Adrenal gland (tissue), 12 donors: Measurements from ENCODE around the gene EYS. TPM values are rescaled to one million over a fixed set of nuclear protein-coding genes. Genes with fewer than 3 reads are reported as not detected.

ENCODE experiments used
- DNase-seq, 7 donors: peaks; one replicate each; pipeline ENCODE4 v3.0.0-alpha.2; 2019 to 2020
- H3K27ac ChIP-seq, 5 donors: fragments of 200-600 bp; sonication (generic) in 4 of 5; 1 replicate in 3 of 5; 2 replicates in 2 of 5; pipeline versions ENCODE4 v1.5.1 to v1.8.0; 2016 to 2020; ENCODE audit warnings: mild to moderate bottlenecking in 1 of 5
- H3K27me3 ChIP-seq: fragments of 200-600 bp; 2 replicates; pipeline ENCODE4 v1.8.0; 2021
- H3K36me3 ChIP-seq, 2 donors: fragments of 200-600 bp; replicated peaks in 1 of 2; 1 replicate in 1 of 2; 2 replicates in 1 of 2; pipeline versions ENCODE4 v1.5.1 to v1.8.0; 2018 to 2022
- H3K4me1 ChIP-seq, 2 donors: fragments of 200-600 bp; replicated peaks in 1 of 2; 1 replicate in 1 of 2; 2 replicates in 1 of 2; pipeline versions ENCODE4 v1.5.1 to v1.8.0; 2018 to 2021
- H3K4me3 ChIP-seq, 4 donors: fragments of 200-600 bp; sonication (generic) in 3 of 4; one replicate each; pipeline ENCODE4 v1.5.1; 2016 to 2018
- H3K9me3 ChIP-seq, 3 donors: fragments of 200-600 bp; sonication (generic) in 1 of 3; replicated peaks in 1 of 3; 1 replicate in 2 of 3; 2 replicates in 1 of 3; pipeline versions ENCODE4 v1.5.1 to v1.8.0; 2016 to 2021
- POLR2A ChIP-seq, 2 donors: fragments of 450-650 bp; IDR thresholded peaks; one replicate each; pipeline ENCODE4 v1.6.1; 2017; ENCODE audit warnings: antibody characterized with exemption in 2 of 2, mild to moderate bottlenecking in 2 of 2, moderate library complexity in 1 of 2
- WGBS, 4 donors: extraction: QIAGEN DNeasy Blood & Tissue Kit in 2 of 4; methylation state at CpG; one replicate each; pipeline versions ENCODE4 v1.1.5 to v1.1.7; 2013 to 2017; 5-methylcytosine and 5-hydroxymethylcytosine counted together
- intact Hi-C, 2 donors: fragments of 100-400 bp; cut with DNase I; formaldehyde crosslinking; loops; one replicate each; pipeline versions ENCODE4 v1.14.1 to v1.15.0; 2022 to 2023
- polyA plus RNA-seq, 3 donors: library from polyadenylated mRNA; stranded (reverse); fragments of 200-250 nt in 2 of 3; fragments of 350-450 nt in 1 of 3; fragmentation: Illumina TruSeq in 1 of 3; extraction: RNeasy Lipid Tissue Mini Kit (QIAGEN cat#74804) in 1 of 3; gene quantifications; one replicate each; pipeline ENCODE4 v1.2.3, GENCODE V29; 2013 to 2014
- total RNA-seq, 9 donors: library from RNA; depleted of rRNA in 4 of 9; stranded (reverse); fragments of >200 nt in 4 of 9; fragments of 120-200 nt in 1 of 9; fragmentation: NEBNext Ultra II Directional in 1 of 9; extraction: Animal tissue kit (Norgen Biotek cat#: 25700) in 1 of 9; gene quantifications; one replicate each; pipeline versions ENCODE4 v1.1.0 to v1.2.4, GENCODE V29; 2013 to 2023
- TF ChIP-seq, protein P1 (sequence below), 6 experiments: fragments of 450-650 bp in 4 of 6; fragments of 200-600 bp in 2 of 6; sonication (generic) in 1 of 6; IDR thresholded peaks; 1 replicate in 5 of 6; 2 replicates in 1 of 6; pipeline versions ENCODE4 v1.5.1 to v1.8.0; 2016 to 2021; ENCODE audit warnings: antibody characterized with exemption in 6 of 6, mild to moderate bottlenecking in 2 of 6, moderate library complexity in 1 of 6
- donor health status: healthy with polysubstance abuse.
- donor health status: Bipolar disorder and iron deficiency.
- donor health status: DM: yes; HTN: yes; CAD: no.
- donor health status: DM: no; HTN: no; CAD: no.
- donor health status: DM: no; HTN: no; CAD: no.
- donor health status: DM: yes; HTN: yes; CAD: no.

Gene EYS
- total and polyA plus RNA-seq, 12 donors = 0.03 to 3.1 (median 0.18) TPM; not detected in 7

DNA sequence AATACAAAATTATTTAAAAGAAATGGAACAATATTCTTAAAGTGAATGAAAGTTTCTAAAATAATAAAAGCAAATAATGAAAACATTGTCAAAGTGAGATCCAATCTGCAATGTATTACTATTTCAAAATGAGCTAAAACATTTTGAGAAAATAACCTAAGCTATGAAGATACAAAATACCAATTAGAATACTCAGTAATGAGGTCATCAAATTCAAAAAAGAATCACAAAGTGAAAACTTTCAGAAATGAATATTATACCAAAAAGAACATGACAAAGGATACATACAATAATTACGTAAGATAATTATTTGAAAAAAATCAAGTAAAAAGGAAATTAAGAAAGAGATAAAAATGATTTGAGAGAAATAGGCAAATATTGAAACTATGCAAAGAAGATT lies 634.5 kb downstream of the EYS start:
- no peak for DNase-seq
- no peaks in the 10 kb centered on the region for H3K4me1 ChIP-seq
- intact Hi-C loops = no loop called here
- 77 to 90% (median 87%) methylated on average over 1 of the region's 1 CpG for WGBS, 4 donors
- no peaks in the 10 kb centered on the region for H3K36me3 ChIP-seq
- no peaks in the 10 kb centered on the region for H3K27me3 ChIP-seq
- no peaks in the 10 kb centered on the region for H3K9me3 ChIP-seq
- no peak overlapping the region for H3K4me3 ChIP-seq
- H3K27ac ChIP-seq = no peak overlapping the region
- no peak for TF ChIP-seq POLR2A (IDR thresholded peaks at IDR 0.05)
- TF ChIP-seq, protein P1, sequence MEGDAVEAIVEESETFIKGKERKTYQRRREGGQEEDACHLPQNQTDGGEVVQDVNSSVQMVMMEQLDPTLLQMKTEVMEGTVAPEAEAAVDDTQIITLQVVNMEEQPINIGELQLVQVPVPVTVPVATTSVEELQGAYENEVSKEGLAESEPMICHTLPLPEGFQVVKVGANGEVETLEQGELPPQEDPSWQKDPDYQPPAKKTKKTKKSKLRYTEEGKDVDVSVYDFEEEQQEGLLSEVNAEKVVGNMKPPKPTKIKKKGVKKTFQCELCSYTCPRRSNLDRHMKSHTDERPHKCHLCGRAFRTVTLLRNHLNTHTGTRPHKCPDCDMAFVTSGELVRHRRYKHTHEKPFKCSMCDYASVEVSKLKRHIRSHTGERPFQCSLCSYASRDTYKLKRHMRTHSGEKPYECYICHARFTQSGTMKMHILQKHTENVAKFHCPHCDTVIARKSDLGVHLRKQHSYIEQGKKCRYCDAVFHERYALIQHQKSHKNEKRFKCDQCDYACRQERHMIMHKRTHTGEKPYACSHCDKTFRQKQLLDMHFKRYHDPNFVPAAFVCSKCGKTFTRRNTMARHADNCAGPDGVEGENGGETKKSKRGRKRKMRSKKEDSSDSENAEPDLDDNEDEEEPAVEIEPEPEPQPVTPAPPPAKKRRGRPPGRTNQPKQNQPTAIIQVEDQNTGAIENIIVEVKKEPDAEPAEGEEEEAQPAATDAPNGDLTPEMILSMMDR (IDR thresholded peaks at IDR 0.05) = no peak

DNA sequence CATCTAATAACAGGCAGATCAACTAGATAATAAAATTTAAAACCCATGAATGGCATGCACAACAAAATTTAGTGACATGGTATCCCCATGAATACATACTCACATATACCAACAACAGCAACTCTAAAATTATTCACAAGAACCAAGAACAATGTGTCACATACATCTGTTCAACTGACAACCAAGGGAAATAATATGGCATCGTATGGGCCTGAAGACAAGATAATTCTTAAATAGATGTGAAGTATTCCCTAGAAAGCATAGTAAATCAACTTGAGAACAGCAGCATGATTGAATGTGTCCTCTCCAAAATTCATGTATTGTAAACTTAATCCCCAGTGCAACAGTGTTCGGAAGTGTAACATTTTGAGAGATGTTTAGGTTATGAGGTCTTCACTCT lies 635.5 kb downstream of the EYS start:
- no peak for DNase-seq
- intact Hi-C loops = no loop called here
- Histone ChIP-seq H3K27me3 (no peaks in the 10 kb centered on the region), H3K4me3 (no peak overlapping the region), H3K27ac (no peak overlapping the region), H3K4me1 (no peaks in the 10 kb centered on the region), H3K9me3 (no peaks in the 10 kb centered on the region), H3K36me3 (no peaks in the 10 kb centered on the region)
- WGBS, 4 donors = 79 to 84% (median 81%) methylated on average over 2 of the region's 2 CpGs
- TF ChIP-seq POLR2A (IDR thresholded peaks at IDR 0.05) = no peak
- TF ChIP-seq, protein P1 (IDR thresholded peaks at IDR 0.05) = no peak

DNA sequence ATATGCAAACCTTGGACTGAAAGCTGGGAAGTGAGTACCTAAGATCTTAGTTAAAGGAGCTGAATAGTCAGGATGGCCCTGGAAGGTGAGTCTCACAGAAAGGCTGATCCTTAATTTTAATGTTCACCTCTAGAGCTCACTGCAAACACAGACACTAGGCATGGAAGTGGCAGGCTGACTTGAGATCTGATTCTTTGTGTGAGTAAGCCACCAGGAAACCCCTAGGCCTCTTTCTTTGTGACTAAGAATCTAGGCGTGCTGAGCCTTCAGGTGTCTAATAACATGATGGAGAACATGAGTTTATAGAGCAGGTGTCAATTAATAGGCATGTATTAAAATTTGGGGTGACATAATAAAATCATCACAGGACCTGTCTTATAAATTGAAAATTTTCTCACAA lies 642.2 kb downstream of the EYS start:
- no peaks in the 10 kb centered on the region for H3K4me1 ChIP-seq
- H3K4me3 ChIP-seq = no peak overlapping the region
- no peaks in the 10 kb centered on the region for H3K27me3 ChIP-seq
- intact Hi-C loops = no loop called here
- DNase-seq = no peak
- no peaks in the 10 kb centered on the region for H3K36me3 ChIP-seq
- no peak for TF ChIP-seq POLR2A (IDR thresholded peaks at IDR 0.05)
- TF ChIP-seq, protein P1 (IDR thresholded peaks at IDR 0.05) = no peak
- H3K9me3 ChIP-seq = no peaks in the 10 kb centered on the region
- whole genome bisulfite sequencing, 4 donors = 84 to 95% (median 89%) methylated on average over 1 of the region's 1 CpG
- no peak overlapping the region for H3K27ac ChIP-seq

DNA sequence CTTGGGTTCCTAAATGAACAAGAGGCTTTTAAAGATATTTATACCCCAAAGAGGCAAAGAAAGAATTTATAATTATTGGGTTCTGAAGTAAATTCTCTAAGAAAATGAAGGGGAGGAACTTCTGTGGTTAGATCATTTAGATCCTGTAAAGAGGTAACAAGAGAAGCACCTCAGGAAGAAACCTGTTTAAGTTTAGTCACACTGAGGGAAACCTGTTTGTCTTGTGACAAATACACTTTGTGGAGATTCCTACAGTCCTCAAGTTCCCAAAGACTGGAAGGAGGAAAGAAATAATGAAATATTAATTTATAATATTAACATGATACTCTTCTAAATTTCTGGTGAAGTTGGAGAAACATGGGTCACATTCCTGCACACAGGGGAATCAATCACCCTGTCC lies 647.5 kb downstream of the EYS start:
- H3K9me3 ChIP-seq = no peaks in the 10 kb centered on the region
- H3K4me1 ChIP-seq = no peaks in the 10 kb centered on the region
- no peak overlapping the region for H3K27ac ChIP-seq
- H3K4me3 ChIP-seq = no peak overlapping the region
- intact Hi-C loops = no loop called here
- no peak for TF ChIP-seq POLR2A (IDR thresholded peaks at IDR 0.05)
- TF ChIP-seq, protein P1 (IDR thresholded peaks at IDR 0.05) = no peak
- no peak for DNase-seq
- no peaks in the 10 kb centered on the region for H3K36me3 ChIP-seq
- H3K27me3 ChIP-seq = no peaks in the 10 kb centered on the region
